Coronary artery (tissue), 2 donors: ENCODE data around the gene TAS2R10.

Experiments used
- DNase-seq: peaks from one replicate; pipeline ENCODE4 v3.0.0-alpha.2; 2017; ENCODE audit warnings: low spot score
- H3K27ac ChIP-seq, 2 donors: fragments of 200-600 bp; sonication (generic); one replicate each; pipeline ENCODE4 v1.5.1; 2016 to 2019
- H3K4me3 ChIP-seq: fragments of 200-600 bp; sonication (generic); 2 replicates; pipeline ENCODE4 v1.5.1; 2016; ENCODE audit warnings: mild to moderate bottlenecking, moderate library complexity
- TF ChIP-seq, protein P1 (sequence below): fragments of 200-600 bp; sonication (generic); IDR thresholded peaks from one replicate; pipeline ENCODE4 v1.5.1; 2019; ENCODE audit warnings: antibody characterized with exemption

TAS2R10 gene

GRCh38 chr12:10783252-10783651, 42.9 kb downstream of the TAS2R10 start:
- TF ChIP-seq, protein P1, sequence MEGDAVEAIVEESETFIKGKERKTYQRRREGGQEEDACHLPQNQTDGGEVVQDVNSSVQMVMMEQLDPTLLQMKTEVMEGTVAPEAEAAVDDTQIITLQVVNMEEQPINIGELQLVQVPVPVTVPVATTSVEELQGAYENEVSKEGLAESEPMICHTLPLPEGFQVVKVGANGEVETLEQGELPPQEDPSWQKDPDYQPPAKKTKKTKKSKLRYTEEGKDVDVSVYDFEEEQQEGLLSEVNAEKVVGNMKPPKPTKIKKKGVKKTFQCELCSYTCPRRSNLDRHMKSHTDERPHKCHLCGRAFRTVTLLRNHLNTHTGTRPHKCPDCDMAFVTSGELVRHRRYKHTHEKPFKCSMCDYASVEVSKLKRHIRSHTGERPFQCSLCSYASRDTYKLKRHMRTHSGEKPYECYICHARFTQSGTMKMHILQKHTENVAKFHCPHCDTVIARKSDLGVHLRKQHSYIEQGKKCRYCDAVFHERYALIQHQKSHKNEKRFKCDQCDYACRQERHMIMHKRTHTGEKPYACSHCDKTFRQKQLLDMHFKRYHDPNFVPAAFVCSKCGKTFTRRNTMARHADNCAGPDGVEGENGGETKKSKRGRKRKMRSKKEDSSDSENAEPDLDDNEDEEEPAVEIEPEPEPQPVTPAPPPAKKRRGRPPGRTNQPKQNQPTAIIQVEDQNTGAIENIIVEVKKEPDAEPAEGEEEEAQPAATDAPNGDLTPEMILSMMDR, result no peak
- DNase-seq, result no peak
- Histone ChIP-seq H3K4me3 (no peak overlapping the region), H3K27ac (no peak overlapping the region)

GRCh38 chr12:10779103-10779502, 47.1 kb downstream of the TAS2R10 start:
- no peak overlapping the region for H3K27ac ChIP-seq
- no peak for DNase-seq
- TF ChIP-seq, protein P1, result no peak
- H3K4me3 ChIP-seq, result no peak overlapping the region
